AML-193 (cell line): ENCODE results near the gene FAM83C.
A peak's percentile ranks its signal among the peaks of the same experiment; 100 is the strongest.
"Not testable (repeated sequence)": the region's sequence is repeated elsewhere in the genome, so short reads cannot be mapped to it uniquely, and the experiment has no call there.

Experiments used
- DNase-seq, 2 experiments: peaks; one replicate each; lab custom pipeline; 2025; lab: John Stamatoyannopoulos, UW

Gene FAM83C

GRCh38 chr20:35318502-35319157, 26.4 kb upstream of the FAM83C start:
- DNase-seq: no peak

- no peak for DNase-seq
These were observed 25.4 kb upstream of the FAM83C start for GRCh38 chr20:35317416-35318210.

DNA sequence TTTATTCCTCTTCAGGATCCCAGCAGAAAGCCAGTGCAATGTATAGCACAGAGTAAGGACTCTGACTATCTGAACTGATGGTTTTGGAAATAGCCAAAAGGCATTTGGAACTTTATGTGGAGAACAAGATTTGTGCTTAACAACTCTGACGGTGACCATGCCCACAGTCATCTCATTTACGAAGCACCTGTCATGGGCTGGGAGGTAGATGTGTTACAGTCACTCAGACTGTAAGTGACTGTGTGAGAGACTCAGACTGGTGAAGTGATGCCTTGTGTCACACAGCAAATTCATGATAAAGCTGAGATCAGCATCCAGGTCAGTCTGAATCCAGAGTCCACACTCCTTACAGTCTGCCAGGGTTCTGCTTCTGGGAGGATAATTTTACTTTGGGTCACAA, 23.9 kb upstream of the FAM83C start:
- no peak for DNase-seq

DNA sequence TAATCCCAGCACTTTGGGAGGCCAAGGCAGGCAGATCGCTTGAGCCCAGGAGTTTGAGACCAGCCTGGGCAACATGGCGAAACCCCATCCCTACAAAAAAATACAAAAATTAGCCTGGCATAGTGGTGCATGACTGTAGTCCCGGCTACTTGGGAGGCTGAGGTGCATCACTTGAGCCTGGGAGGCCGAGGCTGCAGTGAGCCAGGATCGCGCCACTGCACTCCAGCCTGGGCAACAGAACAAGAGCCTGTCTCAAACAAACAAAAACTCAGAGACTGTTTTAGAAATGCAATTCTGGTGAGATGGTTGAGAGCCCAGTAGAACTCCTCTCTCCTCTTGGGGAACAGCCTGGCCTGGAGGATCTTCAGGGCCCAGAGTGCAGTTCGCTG, 23.4 kb upstream of the FAM83C start:
- DNase-seq: not testable (repeated sequence)

GRCh38 chr20:35314816-35315631, 22.8 kb upstream of the FAM83C start:
- peak; percentile 8 to 38 for DNase-seq

GRCh38 chr20:35312318-35312717, 20.1 kb upstream of the FAM83C start:
- no peak for DNase-seq

- no peak for DNase-seq
These were observed 19.6 kb upstream of the FAM83C start for GRCh38 chr20:35311822-35312221.

- no peak for DNase-seq
These were observed 19.2 kb upstream of the FAM83C start for GRCh38 chr20:35311409-35311808.

- no peak for DNase-seq
These were observed 15.7 kb upstream of the FAM83C start for GRCh38 chr20:35307666-35308653.

GRCh38 chr20:35306931-35307517, 14.8 kb upstream of the FAM83C start:
- DNase-seq: peak; percentile 33 to 45

DNA sequence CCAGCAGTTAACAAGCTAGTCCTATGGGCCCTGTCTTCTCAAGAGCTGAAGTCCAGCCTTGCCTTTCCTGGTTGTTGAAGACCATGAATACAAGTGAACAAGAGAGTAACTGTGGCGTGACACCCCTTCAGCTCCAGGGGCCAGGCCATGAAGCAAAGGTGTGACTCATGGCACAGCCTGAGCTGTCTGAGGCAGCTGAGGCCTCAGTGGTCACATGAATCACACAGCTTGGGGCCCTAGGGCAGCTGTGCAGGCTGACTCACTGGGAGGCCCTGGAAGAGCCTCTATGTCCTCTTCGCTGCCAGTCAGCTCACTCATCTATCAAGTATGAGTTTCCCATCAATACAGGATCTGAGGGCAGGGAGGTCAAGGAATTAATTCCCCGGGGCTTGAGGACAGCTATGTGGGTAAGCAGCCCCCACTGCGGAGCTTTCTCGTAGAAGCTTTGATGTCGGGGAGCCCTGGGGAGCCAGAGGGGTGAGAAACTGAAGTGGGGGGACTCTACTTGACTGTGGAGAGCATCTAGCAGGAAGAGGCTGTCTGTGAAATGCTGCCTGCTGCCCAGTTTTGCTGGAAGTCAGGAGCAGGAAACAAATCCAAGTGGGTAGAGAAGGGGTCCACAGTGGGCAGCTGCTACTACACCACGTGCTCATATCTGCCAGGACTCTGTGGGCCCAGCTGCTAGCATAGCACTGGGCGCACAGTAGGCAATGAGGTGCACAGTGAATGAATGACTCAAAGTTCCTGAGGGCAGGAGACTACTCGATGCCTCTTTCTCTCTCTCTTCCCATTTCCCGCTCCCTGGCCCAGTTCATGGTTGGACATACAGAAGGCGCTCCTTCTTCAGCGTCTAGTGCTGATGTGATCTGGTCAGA, 13.7 kb upstream of the FAM83C start:
- DNase-seq: peak; percentile 12 to 41

DNA sequence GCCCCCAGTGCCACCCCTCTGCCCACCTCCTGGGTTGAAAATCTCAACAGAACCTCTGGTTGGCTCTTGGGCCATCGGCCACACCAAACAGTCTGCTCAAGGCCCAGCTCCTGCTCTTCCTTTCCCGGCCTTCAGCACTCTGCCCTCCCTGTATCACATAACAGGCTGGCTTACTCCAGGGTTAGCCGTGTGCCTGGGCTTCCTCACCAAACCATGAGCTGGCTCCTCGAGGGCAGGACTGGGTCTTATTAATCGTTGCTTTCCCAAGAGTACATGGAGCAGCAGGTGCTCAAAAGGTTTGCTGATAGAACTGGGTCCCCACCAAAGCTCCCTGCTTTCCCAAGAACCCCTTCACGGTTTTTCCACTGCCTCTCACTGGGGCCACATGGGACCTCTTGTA, 12.7 kb upstream of the FAM83C start:
- no peak for DNase-seq

DNA sequence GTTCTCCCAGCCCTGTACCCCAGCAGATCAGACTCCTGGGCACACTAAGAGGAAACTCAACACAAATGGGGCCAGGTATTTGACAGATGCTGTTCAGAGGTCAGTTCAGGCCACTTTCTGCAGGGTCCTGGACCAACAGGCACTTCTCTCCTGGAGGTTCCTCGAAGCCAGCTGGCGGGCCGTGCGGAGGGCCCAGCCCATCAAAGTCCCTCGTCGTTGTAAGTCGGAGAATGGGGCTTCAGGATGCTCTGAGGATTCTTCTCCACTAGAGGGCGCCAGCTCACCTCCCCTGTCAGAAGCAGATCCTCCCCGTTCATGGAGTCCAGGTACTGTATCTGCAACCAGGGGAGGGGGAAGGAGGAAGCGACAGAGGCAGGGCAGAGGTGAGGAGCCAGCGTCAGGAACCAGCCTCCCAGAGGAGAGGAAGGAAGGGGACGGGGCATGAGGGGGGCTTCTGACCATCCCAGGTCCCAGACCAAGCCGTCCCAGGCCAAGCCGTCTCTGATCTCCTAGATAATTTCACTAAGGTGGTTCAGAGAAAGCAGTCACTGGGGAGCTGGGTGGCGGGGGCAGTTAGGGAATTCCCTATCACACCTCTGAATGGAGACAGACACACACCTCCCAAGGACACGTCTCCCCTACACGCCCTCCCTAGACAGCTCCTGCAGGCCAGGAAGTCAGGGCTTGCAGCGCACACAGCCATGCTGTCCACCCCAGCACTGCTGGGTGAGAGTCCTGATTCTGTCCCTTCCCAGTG, 11.7 kb upstream of the FAM83C start:
- DNase-seq: peak; percentile 79 to 82

DNA sequence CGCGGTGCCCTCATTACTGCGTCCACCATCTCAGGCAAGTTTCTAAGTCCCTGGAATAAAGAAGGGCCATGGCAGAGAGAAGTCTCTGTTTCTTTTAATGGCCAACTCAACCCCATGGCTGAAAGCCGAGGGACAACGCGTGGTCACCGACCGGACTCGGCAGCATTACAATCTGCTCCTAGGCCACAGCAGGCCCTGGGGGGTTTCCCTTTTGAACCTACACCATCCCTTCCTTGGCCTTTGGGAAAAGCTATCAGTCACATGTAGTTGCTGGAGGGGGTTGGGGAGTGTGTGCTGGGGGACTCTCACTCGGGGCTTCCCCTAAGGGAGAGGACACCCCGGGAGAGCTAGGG, 11.1 kb upstream of the FAM83C start:
- no peak for DNase-seq

DNA sequence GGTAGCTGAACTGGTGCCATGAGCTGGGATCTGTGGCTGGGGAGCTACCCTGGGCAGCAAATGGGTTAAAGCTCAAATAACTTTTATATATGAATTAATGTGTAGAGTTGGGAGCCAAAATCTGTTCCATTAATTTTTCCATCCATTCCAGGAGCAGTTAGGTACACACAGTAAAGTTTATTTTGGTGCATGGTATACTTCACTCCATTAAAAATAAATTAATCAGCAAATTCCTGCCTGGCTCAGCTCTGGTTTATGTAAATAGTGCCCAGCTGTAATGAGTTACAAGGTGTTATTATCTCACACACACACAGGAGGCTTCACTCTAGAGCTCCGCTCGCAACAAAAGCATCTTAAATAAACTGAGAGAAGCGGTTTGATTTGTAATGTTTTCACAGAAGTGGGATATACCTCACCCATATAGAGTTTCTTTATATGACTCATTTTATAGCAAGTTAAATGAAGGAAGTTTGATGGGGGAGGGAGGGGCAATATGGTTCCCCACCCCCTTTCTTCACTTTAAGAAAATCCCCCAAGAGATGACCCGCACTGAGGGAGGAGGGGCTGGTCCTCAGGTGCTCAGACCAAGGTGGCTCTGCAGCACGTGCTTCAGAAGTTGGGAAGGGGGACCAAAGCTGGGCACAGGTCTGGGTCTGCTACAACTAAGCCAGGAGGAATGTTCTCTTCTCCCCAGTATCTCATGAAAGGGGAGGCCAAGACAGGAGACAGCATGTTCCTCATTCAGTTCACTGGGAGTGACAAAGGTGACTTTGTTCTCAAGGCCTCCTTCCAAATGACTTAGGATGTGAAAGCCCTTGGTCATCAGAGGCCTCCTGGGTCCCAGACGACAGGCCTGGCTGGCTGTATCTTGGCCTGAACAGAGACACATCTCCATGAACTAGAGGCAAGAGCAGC, 10.5 kb upstream of the FAM83C start:
- no peak for DNase-seq

DNA sequence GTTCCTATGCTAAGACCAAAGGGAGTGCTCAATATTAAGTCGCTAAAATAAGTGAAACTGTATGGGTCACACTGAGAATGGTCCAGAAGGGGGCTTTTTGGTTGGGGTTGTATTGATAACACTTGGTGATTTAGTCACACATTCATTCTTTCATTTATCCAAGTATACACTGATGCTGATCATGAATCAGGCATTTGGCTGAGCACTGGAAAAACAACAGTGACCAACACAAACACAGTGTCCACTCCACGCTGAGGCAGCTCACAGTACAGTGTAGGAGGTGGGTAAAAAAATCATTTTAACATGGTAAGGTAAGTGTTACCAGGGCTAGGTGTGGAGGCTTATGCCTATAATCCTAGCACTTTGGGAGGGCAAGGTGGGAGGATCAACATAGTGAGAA, 9.2 kb upstream of the FAM83C start:
- no peak for DNase-seq

DNA sequence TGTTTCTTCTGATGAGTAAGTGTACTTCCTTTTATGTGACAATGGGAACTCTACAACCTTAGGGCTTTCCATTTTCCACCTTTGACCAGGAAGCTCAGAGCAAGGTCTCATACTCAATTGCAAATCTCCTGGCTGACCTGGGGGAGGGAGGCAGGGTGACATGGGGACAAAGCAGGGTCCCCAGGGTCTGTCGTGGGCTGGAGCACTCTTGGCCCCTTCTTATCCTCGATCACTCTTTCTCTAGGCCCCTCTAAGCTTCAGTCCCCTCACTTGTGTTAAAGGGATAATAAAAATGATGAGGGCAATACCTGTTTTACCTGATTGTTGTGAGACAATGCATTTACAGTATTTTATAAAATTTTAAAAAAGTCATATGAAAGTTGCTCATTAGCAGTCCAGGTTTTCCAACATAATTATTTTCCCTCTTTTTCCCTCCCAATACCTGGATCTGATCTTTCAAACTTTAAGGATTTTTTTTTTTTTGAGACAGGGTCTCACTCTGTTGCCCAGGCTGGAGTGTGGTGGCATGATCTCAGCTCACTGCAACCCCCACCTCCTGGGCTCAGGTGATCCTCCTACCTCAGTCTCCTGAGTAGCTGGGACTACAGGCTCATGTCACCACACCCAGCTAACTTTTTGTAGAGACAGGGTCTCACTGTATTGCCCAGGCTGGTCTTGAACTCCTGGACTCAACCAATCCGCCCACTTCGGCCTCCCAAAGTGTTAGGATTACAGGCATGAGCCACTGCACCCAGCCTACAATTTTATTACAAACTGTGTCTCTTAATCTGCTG, 8.4 kb upstream of the FAM83C start:
- no peak for DNase-seq

DNA sequence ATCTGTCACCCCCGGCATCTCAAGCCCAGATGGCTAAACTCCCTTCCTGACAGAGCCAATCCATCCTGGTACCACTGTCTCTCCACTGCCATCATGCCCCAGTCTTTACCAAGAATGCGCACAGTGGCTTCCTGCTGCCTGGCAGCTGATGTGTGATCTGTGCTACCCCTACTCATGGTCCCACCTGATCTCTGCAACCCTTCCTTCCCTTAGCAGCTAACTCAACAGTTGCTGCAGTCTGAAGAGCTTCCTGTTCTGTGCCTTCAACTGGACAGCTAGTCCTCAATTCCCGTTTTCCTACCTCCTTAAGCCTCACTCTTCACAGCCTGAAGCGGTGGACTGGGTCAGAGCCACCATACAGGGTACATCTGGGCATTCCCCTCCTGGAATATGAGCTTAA, 7.6 kb upstream of the FAM83C start:
- no peak for DNase-seq
